GM10248 (cell line): Measurements from ENCODE around the gene GPATCH8.

Experiments used
- CTCF ChIA-PET: fragments of 300-600 bp; sonication (Branson Sonifier 250); formaldehyde crosslinking; extraction: SDS; loops from one replicate; lab custom pipeline; 2021; ENCODE audit warnings: antibody characterized with exemption; lab: Yijun Ruan, JAX
- POLR2A ChIA-PET: fragments of 350-650 bp; sonication (Branson Sonifier 250); formaldehyde crosslinking; extraction: SDS; loops from one replicate; lab custom pipeline; 2020; ENCODE audit warnings: antibody characterized with exemption; lab: Yijun Ruan, JAX
- DNase-seq: peaks from one replicate; pipeline ENCODE4 v3.0.0; 2012; ENCODE audit errors: extremely low spot score
- CTCF ChIP-seq: IDR thresholded peaks from 2 replicates; pipeline ENCODE4 v1.5.1; 2012; ENCODE audit warnings: mild to moderate bottlenecking, low read depth; ENCODE audit errors: extremely low read depth, missing control alignments, control extremely low read depth

The GPATCH8 gene

GRCh38 chr17:44363613-44364159 lies 139.5 kb downstream of the GPATCH8 start, which contains the start of gene FAM171A2:
Gene FAM171A2 (minus strand): TSS chr17:44363853. CDS start chr17:44363714, 139 bp downstream.
- POLR2A ChIA-PET, result interaction anchor here (0.6 to 1.0 kb wide), 2 partner anchors 18 to 19 kb away, joined by 3 to 5 read pairs; no protein-coding TSS in a partner anchor
- CTCF ChIA-PET, result interaction anchor here (0.6 to 10.5 kb wide), 29 partner anchors 10 to 420 kb away, joined by 3 to 135 read pairs (median 4); partner anchors contain the start of gene GRN
- peak; percentile 67 for TF ChIP-seq CTCF
- peak; percentile 90 for DNase-seq

- DNase-seq, result peak; percentile 67
- CTCF ChIA-PET, result interaction anchor here (0.6 to 10.5 kb wide), 30 partner anchors 10 to 419 kb away, joined by 3 to 135 read pairs (median 4); partner anchors contain the start of gene GRN
- POLR2A ChIA-PET, result interaction anchor here (0.6 to 1.0 kb wide), 2 partner anchors 17 to 20 kb away, joined by 3 to 5 read pairs; no protein-coding TSS in a partner anchor
- TF ChIP-seq CTCF, result no peak
These were observed 140.1 kb downstream of the GPATCH8 start for GRCh38 chr17:44362949-44363612.

GRCh38 chr17:44362459-44362948 lies 140.7 kb downstream of the GPATCH8 start:
- ChIA-PET CTCF (interaction anchor here (1.3 to 10.5 kb wide), 12 partner anchors 10 to 178 kb away, joined by 4 to 135 read pairs (median 9); partner anchors contain the start of gene GRN), POLR2A (no interaction called here)
- TF ChIP-seq CTCF, result no peak
- no peak for DNase-seq

DNA sequence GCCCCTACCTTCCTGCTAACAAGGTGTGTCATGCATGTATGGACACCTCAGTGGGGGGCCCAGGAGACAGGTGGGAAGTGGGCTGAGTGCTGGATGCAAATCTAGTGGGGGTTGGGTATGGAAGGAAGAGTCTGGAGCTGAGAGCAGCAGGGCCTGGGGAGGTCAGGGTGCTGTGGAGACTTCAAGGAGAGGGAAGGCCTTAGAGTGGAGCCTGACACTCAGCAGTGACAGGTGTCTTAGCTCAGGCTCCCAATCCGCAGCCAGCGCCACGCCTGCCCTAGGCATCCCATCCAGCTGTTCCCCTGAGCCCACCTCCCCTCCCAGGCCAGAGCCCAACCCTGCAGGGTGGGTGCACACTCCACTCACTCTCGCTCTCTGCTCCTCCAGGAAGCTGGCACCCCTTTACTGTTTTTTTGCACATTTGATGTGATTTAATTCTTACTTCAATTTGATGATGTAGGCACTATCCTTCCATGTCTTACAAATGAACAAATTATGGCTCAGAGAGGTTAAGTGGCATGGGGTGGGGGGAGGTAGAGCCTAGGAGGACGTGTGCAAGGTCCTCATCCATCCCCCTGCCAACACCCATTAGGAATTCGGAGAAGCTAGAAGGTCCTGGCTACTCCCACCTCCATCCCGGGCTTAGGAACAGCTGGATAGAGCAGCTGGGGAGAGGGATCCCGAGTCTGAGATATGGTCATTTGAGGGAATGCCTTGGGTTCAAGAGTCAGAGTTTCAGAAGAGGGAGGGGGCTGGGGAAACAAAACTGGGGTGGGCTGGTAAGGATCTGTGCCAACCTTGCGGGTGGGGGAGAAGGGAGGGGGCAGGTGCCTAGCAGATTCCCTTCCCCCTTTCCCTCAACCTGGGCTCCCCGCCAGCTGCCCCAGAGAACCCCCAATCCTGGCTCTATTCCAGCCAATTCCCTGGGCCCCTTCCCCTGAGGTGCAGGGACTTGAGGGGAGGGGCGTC lies 141.6 kb downstream of the GPATCH8 start:
- DNase-seq, result no peak
- POLR2A ChIA-PET, result no interaction called here
- TF ChIP-seq CTCF, result no peak
- CTCF ChIA-PET, result interaction anchor here (1.0 to 10.5 kb wide), 11 partner anchors 9 to 162 kb away, joined by 3 to 135 read pairs (median 11); partner anchors contain the start of gene GRN

GRCh38 chr17:44360826-44361225 lies 142.4 kb downstream of the GPATCH8 start:
- CTCF ChIA-PET, result interaction anchor here (1.0 to 10.5 kb wide), 7 partner anchors 8 to 163 kb away, joined by 3 to 135 read pairs (median 5); no protein-coding TSS in a partner anchor
- no peak for TF ChIP-seq CTCF
- POLR2A ChIA-PET, result no interaction called here
- no peak for DNase-seq
